ENCODE measurements around the gene UNK. TPM values are rescaled to one million over a fixed set of nuclear protein-coding genes. Genes with fewer than 3 reads are reported as not detected.

The UNK gene
- total and polyA plus RNA-seq, 2 donors (not counting 3 experiments of a cell fraction or from before 2014, with no cell fraction given), result 18.0 to 23.2 TPM

DNA sequence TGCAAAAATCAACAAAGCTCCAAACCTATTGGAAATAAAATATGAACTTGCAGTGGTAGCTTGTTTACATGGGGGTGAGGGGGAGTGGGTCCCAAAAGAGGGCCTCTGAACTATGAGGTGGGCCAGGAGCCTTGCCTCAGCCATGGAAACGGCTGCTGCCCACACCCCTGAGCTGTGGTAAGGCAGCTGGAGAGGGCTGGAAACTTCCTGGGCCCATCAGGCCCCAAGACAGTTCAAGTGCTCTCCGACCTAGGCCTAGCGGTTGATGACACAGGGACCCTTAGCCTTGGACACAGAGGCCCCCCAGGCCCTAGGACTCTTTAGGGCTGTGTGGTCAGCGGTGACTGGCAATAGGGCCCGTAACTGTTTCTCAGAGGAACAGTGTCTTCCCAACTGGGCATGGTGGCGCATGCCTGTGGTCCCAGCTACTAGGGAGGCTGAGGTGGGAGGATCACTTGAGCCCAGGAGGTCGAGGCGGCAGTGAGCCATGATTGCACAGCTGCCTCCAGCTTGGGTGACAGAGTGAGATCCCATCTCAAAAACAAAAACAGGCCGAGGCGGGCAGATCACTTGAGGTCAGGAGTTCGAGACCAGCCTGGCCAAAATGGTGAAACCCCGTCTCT lies 41.3 kb downstream of the UNK start:
- no peak for DNase-seq (ENCODE audit: low read depth, low spot score)
- Histone ChIP-seq H3K9me3 (replicated peaks; ENCODE audit: control insufficient read depth, insufficient read depth, low read length) (no peaks in the 10 kb centered on the region), H3K27me3 (ENCODE audit: control insufficient read depth in 2 of 2, insufficient read depth in 2 of 2, low read length in 2 of 2) (no peaks in the 10 kb centered on the region), H3K4me3 (replicated peaks in 1 of 3; ENCODE audit: insufficient read depth in 1 of 3, low read depth in 1 of 3, low read length in 3 of 3) (no peak overlapping the region), H3K4me1 (ENCODE audit: control insufficient read depth, extremely low read depth, insufficient read depth, low read length) (peaks cover 7% of the 10 kb centered on the region), H3K4me2 (ENCODE audit: insufficient read depth, low read length) (no peak overlapping the region), H3K27ac (ENCODE audit: insufficient read depth, low read depth, low read length) (no peak overlapping the region), H2AFZ (ENCODE audit: low read depth, low read length) (no peak overlapping the region), H3K79me2 (ENCODE audit: control insufficient read depth, insufficient read depth, low read length) (no peaks in the 10 kb centered on the region), H3K9me1 (replicated peaks; ENCODE audit: control insufficient read depth, extremely low read depth, insufficient read depth, low read length) (no peaks in the 10 kb centered on the region), H3K36me3 (ENCODE audit: control insufficient read depth in 2 of 2, extremely low read depth in 1 of 2, insufficient read depth in 2 of 2, low read length in 2 of 2) (peaks cover 0 to 21% of the 10 kb centered on the region in 2 experiments), H4K20me1 (replicated peaks; ENCODE audit: control insufficient read depth, extremely low read depth, insufficient read depth, low read length) (no peaks in the 10 kb centered on the region), H3K9ac (replicated peaks; ENCODE audit: extremely low read depth, insufficient read depth, low read length) (no peak overlapping the region)
- dilution Hi-C loops (cut with MboI; ENCODE audit: extremely low pct_ligation_motif_present, low sequenced_read_pairs) (no loop called here), intact Hi-C loops (cut with micrococcal nuclease) (no loop called here)
- TF ChIP-seq POLR2AphosphoS5 (IDR thresholded peaks at IDR 0.05; ENCODE audit: insufficient read depth, low read depth, low read length), result no peak
- TF ChIP-seq JUN (IDR thresholded peaks at IDR 0.05; ENCODE audit: borderline replicate concordance, insufficient read depth, insufficient read length, low read depth), result no peak
- no peak for TF ChIP-seq POLR2A (IDR thresholded peaks at IDR 0.05; ENCODE audit: low read depth, low read length)
- TF ChIP-seq FOS (IDR thresholded peaks at IDR 0.05; ENCODE audit: borderline replicate concordance, insufficient read depth, low read length), result no peak
- TF ChIP-seq CTCF (IDR thresholded peaks at IDR 0.05; ENCODE audit: extremely low read depth in 1 of 2, insufficient read depth in 1 of 2, low read depth in 1 of 2, low read length in 2 of 2), result no peak
- TF ChIP-seq MAX (IDR thresholded peaks at IDR 0.05; ENCODE audit: insufficient read depth, insufficient read length), result no peak
- no peak for TF ChIP-seq MYC (IDR thresholded peaks at IDR 0.05; ENCODE audit: low read depth, low read length)
- no TSS peak for BruUV-seq (replicated peaks)
- ChIA-PET POLR2A (no interaction called here), CTCF (interaction anchor here (1.2 to 6.3 kb wide), 10 partner anchors 19 to 193 kb away, joined by 3 to 73 read pairs (median 12); partner anchors contain the start of genes GALK1, SMIM5, UNC13D and UNK)
- FAIRE-seq, result no peak
